Inflammatory macrophage treated with lipopolysaccharide for 4 hours (primary cell): ENCODE data around the gene HOXB6.

Experiments
- DNase-seq: peaks from one replicate; pipeline ENCODE4 v3.0.0-alpha.2; 2020

The HOXB6 gene

DNA sequence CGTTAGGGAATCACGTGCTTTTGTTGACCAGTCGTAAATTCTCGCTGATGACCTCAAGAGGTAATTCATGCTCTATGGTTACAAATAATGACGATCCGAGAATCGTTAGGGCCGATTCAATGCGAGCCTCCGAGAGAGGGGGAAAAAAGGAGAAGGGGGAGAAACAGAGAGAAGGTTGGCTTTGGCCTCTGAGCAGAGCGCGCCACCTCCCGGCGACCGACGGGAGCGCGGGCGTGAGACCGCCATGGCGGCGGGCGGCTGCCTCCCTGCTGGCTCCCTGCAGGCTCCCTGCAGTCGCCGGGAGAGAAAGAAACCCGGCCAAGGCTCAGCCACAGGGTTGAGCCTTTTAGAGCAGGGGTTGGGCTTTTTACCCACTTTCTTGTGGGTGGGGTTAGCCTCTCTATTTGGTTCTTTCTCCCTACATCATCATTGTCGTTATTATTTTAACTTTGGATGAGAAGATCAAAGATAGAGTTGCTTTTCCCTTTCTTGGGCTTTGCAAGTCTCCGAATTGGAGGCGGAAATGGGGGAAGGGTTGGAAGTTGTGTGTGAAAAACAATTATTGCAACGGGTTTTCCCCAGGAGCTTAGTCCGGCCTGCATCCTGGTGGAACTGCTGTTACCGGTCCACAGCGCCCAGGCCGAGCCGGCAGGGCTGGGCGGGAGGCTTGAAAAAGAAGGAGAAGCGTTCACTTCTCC, 10.8 kb downstream of the HOXB6 start:
- DNase-seq, result peak; percentile 67

GRCh38 chr17:48593126-48593829, 11.5 kb downstream of the HOXB6 start, which contains the start of gene HOXB5:
HOXB5 (minus strand) TSS chr17:48593779; CDS start chr17:48593682, 97 bp downstream.
- no peak for DNase-seq

DNA sequence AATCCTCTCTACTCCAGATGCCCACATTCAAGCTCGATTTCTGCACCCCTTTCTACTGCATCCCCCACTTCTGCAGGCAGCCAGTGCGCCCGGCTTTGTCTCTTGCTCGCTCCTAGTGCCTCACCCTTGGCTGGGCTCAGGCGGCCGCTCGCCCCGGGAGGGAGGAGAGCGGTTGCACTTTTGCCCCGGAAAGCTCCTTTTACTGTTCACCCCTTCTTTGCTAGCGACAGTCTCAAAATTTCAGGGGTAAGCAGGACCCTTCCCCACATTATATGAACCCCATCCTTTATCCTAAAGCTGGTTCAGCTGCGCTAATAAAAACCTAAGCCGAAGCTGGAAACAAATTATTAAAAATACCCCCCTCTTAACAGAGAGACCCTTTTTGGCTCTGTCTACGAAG, 12.2 kb downstream of the HOXB6 start:
- DNase-seq, result no peak

- DNase-seq, result no peak
Observed at GRCh38 chr17:48592057-48592514, 12.7 kb downstream of the HOXB6 start.

DNA sequence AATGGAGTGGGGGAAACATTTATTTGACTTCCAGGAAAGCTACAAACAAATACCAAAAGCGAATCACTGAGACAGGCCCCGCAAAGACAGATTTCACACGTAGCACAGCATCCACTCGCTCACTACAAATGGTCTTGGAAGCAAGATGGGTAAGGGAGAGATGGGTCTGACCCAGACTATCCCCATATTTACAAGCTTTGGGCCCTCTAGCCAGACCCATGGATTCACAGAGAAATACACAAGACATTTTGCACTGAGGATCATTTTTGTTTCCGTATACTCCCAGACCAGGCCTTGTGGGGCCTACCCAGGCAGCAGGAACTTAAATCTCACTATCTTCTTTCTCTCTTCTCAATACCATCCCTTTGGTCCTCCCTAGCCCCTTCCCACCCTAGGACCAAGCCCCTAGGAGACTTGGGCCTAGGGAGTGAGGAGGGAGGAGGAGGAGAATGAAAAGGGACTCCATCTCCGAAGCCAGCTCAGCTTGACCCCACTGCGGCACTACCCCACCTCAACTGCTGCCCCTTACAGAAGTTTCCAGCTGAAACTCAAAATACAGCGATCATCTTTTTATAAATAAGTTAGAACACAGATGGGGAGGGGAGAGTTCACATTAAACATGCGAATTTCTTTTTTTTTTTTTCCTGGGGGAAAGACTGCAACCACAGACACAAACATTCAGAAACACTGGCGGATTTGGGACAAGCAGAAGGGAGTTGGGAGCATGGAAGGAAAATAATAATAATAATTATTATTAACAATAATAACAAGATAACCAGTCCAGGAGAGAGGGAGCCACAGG, 13.3 kb downstream of the HOXB6 start:
- DNase-seq, result no peak

DNA sequence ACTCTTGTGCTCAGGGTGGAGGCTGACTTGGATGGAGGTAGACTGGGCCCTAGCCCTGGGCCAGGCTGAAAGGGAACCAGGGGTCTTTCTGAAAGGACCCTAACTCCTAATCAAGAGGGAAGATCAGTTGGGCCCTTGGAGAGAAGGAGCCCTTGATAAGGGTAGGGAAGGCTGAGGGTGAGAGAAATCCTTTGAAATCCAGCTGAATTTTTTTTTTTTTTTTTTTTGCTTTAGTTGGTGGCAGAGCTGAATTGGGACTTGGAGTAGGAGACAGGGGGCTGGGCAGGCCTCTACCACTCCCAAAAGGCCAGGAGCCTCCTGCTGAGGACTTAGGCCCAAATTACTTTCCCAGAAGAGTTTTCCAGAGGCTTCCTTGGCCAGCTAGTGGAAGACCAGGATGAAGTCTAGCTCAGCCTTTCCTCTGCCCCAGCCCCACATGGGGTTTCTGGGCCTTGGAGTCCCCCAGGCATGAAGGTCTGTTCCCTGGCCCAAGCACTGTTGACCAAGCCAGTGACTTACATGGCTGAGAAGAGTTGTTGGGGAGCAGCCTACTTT, 14.1 kb downstream of the HOXB6 start:
- no peak for DNase-seq

DNA sequence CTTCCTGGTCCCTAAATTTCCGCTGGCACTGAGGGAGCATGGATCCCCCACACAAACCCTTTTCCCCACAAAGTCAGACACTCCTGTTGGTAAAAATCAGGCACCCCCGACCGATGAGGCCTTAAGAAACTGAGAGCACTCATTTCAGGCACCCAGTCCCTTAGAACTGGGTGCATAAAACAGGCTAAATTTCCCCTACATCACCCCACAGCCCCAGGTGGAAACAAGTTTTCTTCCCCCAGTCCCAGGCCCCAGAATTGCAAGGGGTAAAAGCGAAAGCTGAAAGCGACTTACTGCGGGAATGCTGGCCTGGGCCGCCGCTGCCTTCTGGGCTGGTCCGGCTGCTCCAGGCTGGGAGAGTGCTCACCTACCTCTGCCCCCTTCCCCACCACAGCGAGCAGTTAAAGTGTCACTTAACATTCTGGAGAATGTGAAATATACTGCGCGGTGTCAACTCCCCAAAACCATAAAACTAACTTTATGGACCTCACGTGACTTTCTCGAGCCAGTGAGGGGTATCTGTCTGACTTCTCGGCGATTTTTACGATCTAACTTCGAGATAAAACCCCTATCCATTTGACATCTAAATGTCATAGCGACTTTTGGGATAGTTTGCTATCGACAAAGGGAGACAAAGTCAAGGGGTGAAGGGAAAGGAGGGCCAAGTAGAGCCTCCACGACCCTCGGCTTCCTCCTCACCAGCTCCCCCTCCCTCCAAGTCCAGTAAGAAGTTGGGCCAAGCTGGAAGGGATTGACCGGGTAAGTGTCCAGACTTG, 14.8 kb downstream of the HOXB6 start, which contains the start of gene HOXB3:
Gene HOXB3 (minus strand): TSS at position 411 of the 776 bp plus-strand sequence. CDS start 37,767 bp downstream, outside the sequence.
- no peak for DNase-seq

DNA sequence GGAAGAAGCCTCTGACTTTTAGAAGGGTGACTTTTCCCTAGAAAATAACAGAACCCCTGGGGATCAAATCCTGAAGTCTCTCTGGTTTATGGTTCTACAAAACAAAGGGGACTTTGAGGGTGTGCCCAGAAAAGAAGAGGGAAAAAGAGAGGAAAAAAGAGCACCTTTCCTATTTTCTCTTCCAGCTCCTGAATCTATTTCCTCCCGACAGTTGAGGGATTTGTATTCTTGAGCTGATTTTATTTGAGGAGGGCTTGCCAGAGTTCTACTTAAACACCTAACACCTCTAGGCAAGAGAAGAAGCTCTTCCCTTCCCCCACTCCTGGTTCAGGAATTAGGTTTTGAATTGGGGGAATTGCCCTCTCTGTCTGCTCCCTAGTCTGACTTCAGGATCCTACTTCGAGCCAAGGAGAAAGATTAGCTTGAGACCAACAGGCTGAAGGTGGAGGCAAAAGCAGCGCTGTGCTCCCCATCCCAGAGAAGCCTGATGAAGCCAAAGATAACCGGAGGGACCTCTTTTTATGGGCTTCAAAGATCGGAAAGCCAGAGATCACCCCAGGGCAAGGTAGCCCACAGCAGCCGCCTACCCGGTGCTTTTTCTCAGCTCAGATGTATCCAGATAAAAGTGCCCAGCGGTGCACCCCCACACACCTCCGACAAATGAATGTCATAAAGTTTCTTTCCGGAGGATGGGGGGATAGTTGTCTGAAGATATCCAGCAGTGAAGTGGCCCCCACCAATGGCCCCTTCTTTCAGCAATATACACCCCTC, 15.5 kb downstream of the HOXB6 start:
- DNase-seq, result no peak

DNA sequence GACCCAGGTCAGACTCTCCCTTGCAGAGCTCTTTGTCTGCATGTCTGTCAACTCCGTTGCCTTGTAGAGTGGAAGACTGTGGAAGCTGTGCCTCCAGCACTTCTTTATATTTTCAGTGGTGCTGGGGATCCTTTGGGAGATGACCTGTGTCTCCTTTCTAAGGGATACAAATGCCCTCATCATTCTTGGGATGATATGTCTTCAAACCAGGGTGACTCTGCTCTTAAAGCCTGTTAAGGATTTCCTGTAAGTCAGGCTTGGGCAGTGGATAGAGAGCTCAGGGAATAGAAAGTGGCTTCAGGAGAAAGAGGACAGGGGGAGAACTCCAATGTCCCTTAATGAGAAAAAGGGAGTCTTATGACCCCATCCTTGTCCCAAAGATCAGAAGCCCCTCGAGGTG, 16.3 kb downstream of the HOXB6 start:
- DNase-seq, result no peak

DNA sequence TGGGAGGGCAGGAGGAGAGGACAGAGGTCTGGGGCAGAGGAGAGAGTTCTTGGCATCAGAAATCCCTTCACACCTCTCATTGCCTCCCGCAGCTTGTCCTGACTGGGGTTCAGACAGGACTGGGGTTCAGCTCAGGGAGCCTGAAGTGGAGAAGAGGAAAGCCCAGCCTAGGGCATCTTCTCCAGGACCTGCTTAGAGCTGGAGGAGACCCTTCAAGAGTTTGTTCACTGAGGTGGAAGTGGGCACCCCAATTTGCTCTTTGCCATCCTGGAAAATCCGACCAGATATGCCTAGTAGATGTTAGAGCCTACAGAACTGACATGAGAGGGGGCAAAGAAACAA, 16.7 kb downstream of the HOXB6 start:
- no peak for DNase-seq

- DNase-seq, result no peak
Observed at GRCh38 chr17:48587276-48588073, 17.3 kb downstream of the HOXB6 start.

GRCh38 chr17:48586355-48587258, 18.2 kb downstream of the HOXB6 start:
- DNase-seq, result no peak

- no peak for DNase-seq
Observed at GRCh38 chr17:48584223-48584741, 20.5 kb downstream of the HOXB6 start.

DNA sequence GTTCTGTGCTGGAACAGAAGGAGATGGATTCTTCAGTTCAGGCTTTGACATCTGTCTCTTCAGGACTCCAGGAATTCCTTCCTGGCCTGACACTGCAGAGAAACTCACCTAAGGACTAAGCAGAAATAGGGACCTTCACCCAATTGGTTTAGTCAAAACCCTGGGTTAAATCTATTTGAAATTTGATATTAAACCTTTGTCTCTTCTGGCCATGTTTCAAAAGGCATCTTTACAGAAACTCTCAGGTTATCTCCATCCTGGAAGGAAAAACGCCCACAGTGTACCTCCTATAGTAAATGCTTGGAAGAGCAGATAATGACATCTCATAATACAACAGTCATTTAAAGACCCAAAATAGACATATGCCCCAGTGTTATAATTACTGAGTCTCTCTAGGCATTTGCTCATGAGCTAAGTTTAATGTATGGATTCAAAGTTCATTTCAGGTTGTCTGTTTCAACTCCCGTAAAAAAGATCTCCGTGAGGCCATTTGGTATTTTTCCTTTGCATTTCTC, 21.0 kb downstream of the HOXB6 start:
- no peak for DNase-seq

DNA sequence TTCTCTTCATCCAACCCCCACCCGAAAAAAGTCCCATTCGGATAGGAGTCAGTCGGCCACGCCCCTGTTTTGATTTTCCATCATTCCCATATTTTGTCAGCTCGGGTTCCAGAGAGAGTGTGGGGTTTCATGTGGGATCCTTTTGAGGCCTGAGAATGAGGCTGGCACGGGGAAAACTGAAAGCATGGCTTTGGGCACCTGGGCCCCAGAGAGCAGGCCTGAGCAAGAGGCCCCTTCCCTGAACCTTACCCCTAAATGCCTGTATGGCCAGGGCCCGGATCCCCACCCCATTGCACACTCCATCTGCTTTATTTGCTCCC, 22.1 kb downstream of the HOXB6 start:
- no peak for DNase-seq

DNA sequence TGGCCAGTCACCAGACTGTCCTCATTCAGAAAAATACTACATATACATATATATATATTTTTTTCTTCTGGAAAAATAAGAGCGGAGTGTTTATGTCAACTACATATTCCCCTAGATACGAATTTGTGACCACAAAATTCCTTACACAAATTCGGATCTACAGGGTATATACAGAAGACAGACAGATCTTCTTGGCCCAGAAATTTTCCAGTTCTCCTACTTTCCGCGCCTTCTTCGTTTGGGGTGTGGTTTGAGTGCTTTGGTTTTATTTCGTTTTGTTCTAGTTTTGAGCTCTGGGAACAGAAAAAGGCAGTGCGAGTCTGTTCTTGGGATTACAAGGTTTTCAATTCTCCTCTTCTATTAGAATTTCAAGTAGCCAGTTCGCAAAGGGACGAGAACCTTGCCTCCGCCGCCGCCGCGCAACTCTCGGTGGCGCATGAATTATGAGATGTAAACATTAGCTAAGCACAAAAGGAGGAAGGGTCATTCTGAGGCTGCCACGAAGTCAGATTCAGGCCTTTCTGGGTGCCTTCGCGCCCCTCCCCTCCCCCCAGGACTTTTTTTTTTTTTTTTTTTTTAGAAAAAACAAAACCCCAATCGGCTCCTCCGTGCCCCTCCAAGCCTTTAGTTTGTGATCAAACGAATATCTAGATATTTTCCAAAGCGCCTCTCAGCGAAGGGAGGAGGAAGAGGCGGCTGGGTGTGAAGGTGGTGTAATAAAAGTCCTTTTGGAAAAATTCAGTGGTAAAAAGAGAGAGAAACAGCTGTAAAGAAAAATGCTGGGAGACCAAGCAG, 24.8 kb downstream of the HOXB6 start:
- DNase-seq, result no peak

- no peak for DNase-seq
Observed at GRCh38 chr17:48579471-48579759, 25.4 kb downstream of the HOXB6 start.

- DNase-seq, result no peak
Observed at GRCh38 chr17:48578616-48579470, 25.9 kb downstream of the HOXB6 start.
